Peyer's patch (tissue), 4 donors: ENCODE data around the gene DAB1.

Experiments
- POLR2A ChIP-seq, 2 donors: fragments of 450-650 bp; IDR thresholded peaks; one replicate each; pipeline ENCODE4 v1.5.1; 2017; ENCODE audit warnings: antibody characterized with exemption in 2 of 2, mild to moderate bottlenecking in 2 of 2, moderate library complexity in 2 of 2
- TF ChIP-seq, protein P1 (sequence below), 6 experiments: fragments of 450-650 bp in 4 of 6; fragments of 200-600 bp in 2 of 6; sonication (generic) in 1 of 6; IDR thresholded peaks; one replicate each; pipeline ENCODE4 v1.5.1; 2017 to 2019; ENCODE audit warnings: antibody characterized with exemption in 6 of 6, mild to moderate bottlenecking in 3 of 6, moderate library complexity in 1 of 6

DNA sequence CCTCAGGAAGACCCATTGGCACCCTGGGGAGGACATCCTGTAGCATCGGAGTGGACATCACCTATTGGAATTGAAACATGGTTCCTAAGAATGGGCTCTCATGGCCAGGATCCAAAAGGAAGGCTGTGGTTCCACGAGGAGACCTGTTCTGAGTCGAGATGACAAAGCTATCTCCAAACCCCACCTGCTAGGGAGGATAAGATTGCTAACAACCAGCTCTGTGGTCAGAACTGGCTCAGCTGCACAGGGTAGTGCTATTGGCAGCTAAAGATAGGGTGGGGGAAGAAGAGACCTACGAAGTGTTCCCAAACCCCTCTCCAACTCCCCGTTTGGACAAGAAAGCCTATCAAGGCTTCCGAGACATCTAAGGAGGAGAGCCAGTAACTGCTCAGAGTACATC, 440.4 kb downstream of the DAB1 start:
- TF ChIP-seq, protein P1, sequence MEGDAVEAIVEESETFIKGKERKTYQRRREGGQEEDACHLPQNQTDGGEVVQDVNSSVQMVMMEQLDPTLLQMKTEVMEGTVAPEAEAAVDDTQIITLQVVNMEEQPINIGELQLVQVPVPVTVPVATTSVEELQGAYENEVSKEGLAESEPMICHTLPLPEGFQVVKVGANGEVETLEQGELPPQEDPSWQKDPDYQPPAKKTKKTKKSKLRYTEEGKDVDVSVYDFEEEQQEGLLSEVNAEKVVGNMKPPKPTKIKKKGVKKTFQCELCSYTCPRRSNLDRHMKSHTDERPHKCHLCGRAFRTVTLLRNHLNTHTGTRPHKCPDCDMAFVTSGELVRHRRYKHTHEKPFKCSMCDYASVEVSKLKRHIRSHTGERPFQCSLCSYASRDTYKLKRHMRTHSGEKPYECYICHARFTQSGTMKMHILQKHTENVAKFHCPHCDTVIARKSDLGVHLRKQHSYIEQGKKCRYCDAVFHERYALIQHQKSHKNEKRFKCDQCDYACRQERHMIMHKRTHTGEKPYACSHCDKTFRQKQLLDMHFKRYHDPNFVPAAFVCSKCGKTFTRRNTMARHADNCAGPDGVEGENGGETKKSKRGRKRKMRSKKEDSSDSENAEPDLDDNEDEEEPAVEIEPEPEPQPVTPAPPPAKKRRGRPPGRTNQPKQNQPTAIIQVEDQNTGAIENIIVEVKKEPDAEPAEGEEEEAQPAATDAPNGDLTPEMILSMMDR (IDR thresholded peaks at IDR 0.05) = no peak
- TF ChIP-seq POLR2A (IDR thresholded peaks at IDR 0.05) = no peak
